Vagina (tissue), 2 donors: Measurements from ENCODE around the gene ZCCHC7. TPM values are rescaled to one million over a fixed set of nuclear protein-coding genes. Genes with fewer than 3 reads are reported as not detected.
"Not testable (repeated sequence)": the region's sequence is repeated elsewhere in the genome, so short reads cannot be mapped to it uniquely, and the experiment has no call there.

Source experiments
- DNase-seq, 2 donors: peaks; one replicate each; pipeline ENCODE4 v3.0.0-alpha.2; 2017; ENCODE audit errors: extremely low spot score in 2 of 2
- H3K27ac ChIP-seq: fragments of 200-600 bp; sonication (generic); one replicate; pipeline ENCODE4 v1.5.1; 2019
- H3K27me3 ChIP-seq: fragments of 200-600 bp; sonication (generic); one replicate; pipeline ENCODE4 v1.5.1; 2019
- H3K36me3 ChIP-seq, 2 donors: fragments of 200-600 bp; sonication (generic); one replicate each; pipeline ENCODE4 v1.5.1; 2017 to 2019
- H3K4me1 ChIP-seq: fragments of 200-600 bp; sonication (generic); one replicate; pipeline ENCODE4 v1.5.1; 2019
- H3K4me3 ChIP-seq, 2 donors: fragments of 200-600 bp; sonication (generic); 1 replicate in 1 of 2; 2 replicates in 1 of 2; pipeline ENCODE4 v1.5.1; 2016 to 2019
- H3K9me3 ChIP-seq: fragments of 200-600 bp; sonication (generic); one replicate; pipeline ENCODE4 v1.5.1; 2019
- POLR2A ChIP-seq, 2 donors: fragments of 450-650 bp; IDR thresholded peaks; one replicate each; pipeline ENCODE4 v1.6.1; 2017; ENCODE audit warnings: antibody characterized with exemption in 2 of 2, mild to moderate bottlenecking in 2 of 2, moderate library complexity in 2 of 2
- POLR2AphosphoS5 ChIP-seq, 2 donors: sonication (generic); formaldehyde crosslinking; IDR thresholded peaks; one replicate each; pipeline ENCODE4 v1.9.0; 2017; ENCODE audit warnings: antibody characterized with exemption in 2 of 2, mild to moderate bottlenecking in 2 of 2, low read depth in 1 of 2; ENCODE audit not compliant: insufficient read depth in 1 of 2
- intact Hi-C: fragments of 100-400 bp; cut with DNase I; formaldehyde crosslinking; loops from one replicate; pipeline ENCODE4 v1.15.1; 2023
- total RNA-seq: library from RNA; depleted of rRNA; stranded (reverse); fragments of >200 nt; gene quantifications from one replicate; pipeline ENCODE4 v1.2.3, GENCODE V29; 2016
- TF ChIP-seq, protein P1 (sequence below), 3 experiments: fragments of 450-650 bp in 2 of 3; fragments of 200-600 bp in 1 of 3; sonication (generic) in 1 of 3; IDR thresholded peaks; one replicate each; pipeline ENCODE4 v1.5.1; 2017 to 2019; ENCODE audit warnings: antibody characterized with exemption in 3 of 3, mild to moderate bottlenecking in 2 of 3, moderate library complexity in 2 of 3

Gene ZCCHC7
- total RNA-seq, 1 donor from 2014 or later, result 15.2 TPM

DNA sequence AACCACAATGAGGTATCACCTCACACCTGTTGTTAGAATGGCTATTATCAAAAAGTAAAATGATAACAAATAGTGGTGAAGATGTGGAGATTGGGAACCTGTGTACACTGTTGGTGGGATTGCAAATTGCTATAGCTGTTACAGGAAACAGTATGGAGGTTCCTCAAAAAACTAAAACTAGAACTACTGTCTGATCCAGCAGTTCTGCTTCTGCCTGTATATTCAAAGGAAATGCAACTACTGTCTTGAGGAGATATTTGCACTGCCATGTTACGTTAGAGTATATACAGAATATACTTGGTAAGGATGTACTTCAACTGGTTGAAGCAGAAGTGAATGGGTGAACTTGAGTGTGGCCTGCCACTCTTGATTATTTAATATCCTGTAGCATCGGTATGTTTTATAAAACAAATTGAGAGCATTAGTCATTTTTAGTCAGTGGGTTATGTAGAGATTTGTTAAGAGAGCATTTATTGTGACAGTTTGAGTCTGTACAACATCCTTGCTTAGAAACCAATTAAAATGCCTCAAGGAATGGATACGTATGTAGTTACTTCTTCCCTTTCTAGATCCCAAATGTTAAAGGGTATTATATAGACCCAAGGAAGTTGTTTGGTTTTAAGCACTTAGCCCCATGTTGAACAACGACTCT, 37.5 kb downstream of the ZCCHC7 start:
- no peaks in the 10 kb centered on the region for H3K27me3 ChIP-seq
- no peak overlapping the region for H3K4me3 ChIP-seq
- H3K27ac ChIP-seq, result no peak overlapping the region
- H3K4me1 ChIP-seq, result no peaks in the 10 kb centered on the region
- no peak for DNase-seq
- H3K9me3 ChIP-seq, result no peaks in the 10 kb centered on the region
- no peaks in the 10 kb centered on the region for H3K36me3 ChIP-seq
- TF ChIP-seq POLR2A (IDR thresholded peaks at IDR 0.05), result no peak
- TF ChIP-seq, protein P1, sequence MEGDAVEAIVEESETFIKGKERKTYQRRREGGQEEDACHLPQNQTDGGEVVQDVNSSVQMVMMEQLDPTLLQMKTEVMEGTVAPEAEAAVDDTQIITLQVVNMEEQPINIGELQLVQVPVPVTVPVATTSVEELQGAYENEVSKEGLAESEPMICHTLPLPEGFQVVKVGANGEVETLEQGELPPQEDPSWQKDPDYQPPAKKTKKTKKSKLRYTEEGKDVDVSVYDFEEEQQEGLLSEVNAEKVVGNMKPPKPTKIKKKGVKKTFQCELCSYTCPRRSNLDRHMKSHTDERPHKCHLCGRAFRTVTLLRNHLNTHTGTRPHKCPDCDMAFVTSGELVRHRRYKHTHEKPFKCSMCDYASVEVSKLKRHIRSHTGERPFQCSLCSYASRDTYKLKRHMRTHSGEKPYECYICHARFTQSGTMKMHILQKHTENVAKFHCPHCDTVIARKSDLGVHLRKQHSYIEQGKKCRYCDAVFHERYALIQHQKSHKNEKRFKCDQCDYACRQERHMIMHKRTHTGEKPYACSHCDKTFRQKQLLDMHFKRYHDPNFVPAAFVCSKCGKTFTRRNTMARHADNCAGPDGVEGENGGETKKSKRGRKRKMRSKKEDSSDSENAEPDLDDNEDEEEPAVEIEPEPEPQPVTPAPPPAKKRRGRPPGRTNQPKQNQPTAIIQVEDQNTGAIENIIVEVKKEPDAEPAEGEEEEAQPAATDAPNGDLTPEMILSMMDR (IDR thresholded peaks at IDR 0.05), result no peak
- no peak for TF ChIP-seq POLR2AphosphoS5 (IDR thresholded peaks at IDR 0.05; ENCODE audit: insufficient read depth in 1 of 2, low read depth in 1 of 2)
- intact Hi-C loops, result no loop called here

DNA sequence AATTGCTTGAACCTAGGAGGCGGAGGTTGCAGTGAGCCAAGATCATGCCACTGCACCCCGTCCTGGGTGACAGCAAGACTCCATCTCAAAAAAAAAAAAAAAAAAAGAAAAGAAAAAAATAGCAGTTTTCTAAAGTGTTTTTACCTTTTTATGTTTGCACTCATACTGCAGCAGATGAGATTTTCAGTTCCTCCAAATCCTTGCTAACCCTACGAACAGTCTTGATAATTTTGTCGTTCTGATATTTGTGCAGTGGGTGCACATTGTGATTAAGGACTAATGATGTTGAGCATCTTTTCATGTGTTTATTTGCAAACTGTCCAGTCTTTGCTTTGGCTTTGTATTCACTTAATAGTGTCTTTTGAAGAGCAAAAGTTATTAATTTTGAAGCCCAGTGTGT, 42.9 kb downstream of the ZCCHC7 start:
- Histone ChIP-seq H3K36me3 (no peaks in the 10 kb centered on the region), H3K4me1 (no peaks in the 10 kb centered on the region), H3K27me3 (no peaks in the 10 kb centered on the region), H3K4me3 (no peak overlapping the region), H3K27ac (no peak overlapping the region), H3K9me3 (no peaks in the 10 kb centered on the region)
- intact Hi-C loops, result no loop called here
- no peak for DNase-seq
- TF ChIP-seq, protein P1 (IDR thresholded peaks at IDR 0.05), result no peak

DNA sequence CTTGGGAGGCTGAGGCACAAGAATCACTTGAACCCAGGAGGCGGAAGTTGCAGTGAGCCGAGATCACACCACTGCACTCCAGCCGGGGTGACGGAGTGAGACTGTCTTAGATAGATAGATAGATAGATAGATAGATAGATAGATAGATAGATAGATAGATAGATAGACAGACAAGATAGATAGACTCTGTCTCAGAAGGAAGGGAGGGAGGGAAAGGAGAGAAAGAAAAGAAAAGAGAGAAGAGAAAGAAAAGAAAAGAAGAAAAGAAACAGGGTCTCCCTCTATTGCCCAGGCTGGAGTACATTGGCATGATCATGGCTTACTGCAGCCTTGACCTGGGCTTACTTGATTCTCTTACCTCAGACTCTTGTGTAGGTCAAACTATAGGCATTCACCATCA, 44.0 kb downstream of the ZCCHC7 start:
- H3K27ac ChIP-seq, H3K27me3 ChIP-seq, H3K4me1 ChIP-seq, intact Hi-C loops, H3K9me3 ChIP-seq, DNase-seq, H3K36me3 ChIP-seq, H3K4me3 ChIP-seq: not testable (repeated sequence)

DNA sequence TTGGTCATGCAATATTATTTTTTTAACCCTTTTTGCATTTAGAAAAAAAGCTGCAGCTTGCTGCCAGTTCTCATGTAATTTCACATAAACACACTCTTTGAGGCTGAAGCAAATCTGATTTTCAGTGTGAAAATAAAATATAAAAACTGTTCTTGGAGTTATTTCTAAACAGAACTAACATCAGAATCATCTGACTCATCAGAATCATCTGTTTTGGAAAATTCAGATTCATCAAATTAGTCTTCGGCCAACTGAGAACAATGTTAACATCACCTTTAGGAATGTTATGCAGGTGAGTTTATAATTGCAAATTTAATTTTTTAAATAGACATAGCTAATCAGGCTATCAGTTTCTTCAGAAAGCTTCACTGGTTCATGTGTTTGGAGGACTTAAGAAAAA, 45.3 kb downstream of the ZCCHC7 start:
- H3K4me1 ChIP-seq, result no peaks in the 10 kb centered on the region
- H3K27me3 ChIP-seq, result no peaks in the 10 kb centered on the region
- H3K27ac ChIP-seq, result no peak overlapping the region
- TF ChIP-seq POLR2AphosphoS5 (IDR thresholded peaks at IDR 0.05; ENCODE audit: insufficient read depth in 1 of 2, low read depth in 1 of 2), result no peak
- no peak for TF ChIP-seq POLR2A (IDR thresholded peaks at IDR 0.05)
- TF ChIP-seq, protein P1 (IDR thresholded peaks at IDR 0.05), result no peak
- intact Hi-C loops, result no loop called here
- no peak for DNase-seq
- no peaks in the 10 kb centered on the region for H3K36me3 ChIP-seq
- H3K9me3 ChIP-seq, result no peaks in the 10 kb centered on the region
- no peak overlapping the region for H3K4me3 ChIP-seq

DNA sequence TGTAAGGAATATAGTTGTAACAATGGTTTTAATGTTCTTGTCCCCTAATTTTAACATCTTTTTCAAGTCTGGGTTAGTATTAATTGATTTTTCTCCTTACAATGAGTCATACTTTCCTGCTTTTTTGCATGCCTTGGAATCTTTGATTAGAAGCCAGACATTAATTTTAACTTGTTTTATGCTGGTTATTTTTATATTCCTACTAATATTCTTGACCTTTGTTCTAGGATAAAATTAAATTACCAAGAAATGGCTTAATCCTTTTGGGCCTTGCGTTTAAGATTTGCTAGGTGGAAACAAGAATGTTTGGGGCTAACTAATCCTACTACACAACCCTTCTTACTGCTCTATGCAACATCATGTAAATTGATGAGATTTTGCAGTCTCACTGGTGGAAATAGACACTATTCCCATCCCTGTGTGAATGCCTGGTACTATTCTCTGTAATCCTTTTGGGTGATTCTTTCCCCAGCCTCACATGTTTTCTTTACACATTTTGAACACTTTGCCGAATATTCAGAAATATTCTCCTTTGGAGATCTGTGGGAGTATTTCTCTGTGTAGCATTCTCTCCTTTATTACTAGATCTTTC, 47.2 kb downstream of the ZCCHC7 start:
- TF ChIP-seq POLR2A (IDR thresholded peaks at IDR 0.05) (no peak), POLR2AphosphoS5 (IDR thresholded peaks at IDR 0.05; ENCODE audit: insufficient read depth in 1 of 2, low read depth in 1 of 2) (no peak)
- TF ChIP-seq, protein P1 (IDR thresholded peaks at IDR 0.05), result no peak
- no peak for DNase-seq
- H3K36me3 ChIP-seq, result no peaks in the 10 kb centered on the region
- H3K27ac ChIP-seq, result no peak overlapping the region
- intact Hi-C loops, result no loop called here
- H3K27me3 ChIP-seq, result no peaks in the 10 kb centered on the region
- H3K4me3 ChIP-seq, result no peak overlapping the region
- H3K4me1 ChIP-seq, result no peaks in the 10 kb centered on the region
- H3K9me3 ChIP-seq, result no peaks in the 10 kb centered on the region
